HG03139 (cell line): ENCODE data around the gene SETD3.
"Not testable (repeated sequence)": the region's sequence is repeated elsewhere in the genome, so short reads cannot be mapped to it uniquely, and the experiment has no call there.

Experiments
- ATAC-seq: cut with Tn5 transposase; IDR thresholded peaks from one replicate; pipeline ENCODE4 v1.9.1; 2021; ENCODE audit not compliant: unreplicated experiment

SETD3 gene

GRCh38 chr14:99363616-99364290, 116.9 kb downstream of the SETD3 start:
- ATAC-seq = no peak

GRCh38 chr14:99363051-99363450, 117.6 kb downstream of the SETD3 start:
- no peak for ATAC-seq

- ATAC-seq = no peak
These were observed 119.0 kb downstream of the SETD3 start for GRCh38 chr14:99361596-99362215.

GRCh38 chr14:99360774-99361595, 119.7 kb downstream of the SETD3 start:
- ATAC-seq = no peak

GRCh38 chr14:99359906-99360305, 120.8 kb downstream of the SETD3 start:
- ATAC-seq = no peak

- no peak for ATAC-seq
These were observed 122.7 kb downstream of the SETD3 start for GRCh38 chr14:99357916-99358390.

- no peak for ATAC-seq
These were observed 123.3 kb downstream of the SETD3 start for GRCh38 chr14:99357151-99357915.

- ATAC-seq = no peak
These were observed 124.5 kb downstream of the SETD3 start for GRCh38 chr14:99356031-99356608.

- no peak for ATAC-seq
These were observed 126.3 kb downstream of the SETD3 start for GRCh38 chr14:99354166-99354875.

GRCh38 chr14:99352688-99353280, 127.9 kb downstream of the SETD3 start:
- ATAC-seq = no peak

GRCh38 chr14:99351166-99352007, 129.3 kb downstream of the SETD3 start:
- ATAC-seq = no peak

- no peak for ATAC-seq
These were observed 129.9 kb downstream of the SETD3 start for GRCh38 chr14:99350751-99351150.

GRCh38 chr14:99349721-99350495, 130.8 kb downstream of the SETD3 start:
- no peak for ATAC-seq

GRCh38 chr14:99348816-99349614, 131.6 kb downstream of the SETD3 start:
- no peak for ATAC-seq

GRCh38 chr14:99348231-99348630, 132.4 kb downstream of the SETD3 start:
- not testable (repeated sequence) for ATAC-seq
